T-cell (primary cell): ENCODE data around the gene IVL. TPM values are rescaled to one million over a fixed set of nuclear protein-coding genes. Genes with fewer than 3 reads are reported as not detected.

Source experiments
- ATAC-seq, 4 experiments: fragments of 200-7000 bp in 3 of 4; fragments of 150-1000 bp in 1 of 4; cut with Tn5 transposase; replicated peaks in 1 of 4; 1 replicate in 3 of 4; 2 replicates in 1 of 4; pipeline ENCODE4 v1.10.0; 2021; ENCODE audit warnings: moderate library complexity in 3 of 4, mild to moderate bottlenecking in 2 of 4, moderate number of reproducible peaks in 1 of 4
- CTCF ChIA-PET, 2 donors: fragments of 300-600 bp; sonication (Branson Sonifier 250); formaldehyde crosslinking; loops; one replicate each; lab custom pipeline; 2022; ENCODE audit warnings: antibody characterized with exemption in 2 of 2; lab: Charles Lee
- POLR2A ChIA-PET, 2 donors: fragments of 300-600 bp; sonication (Branson Sonifier 250); formaldehyde crosslinking; loops; one replicate each; lab custom pipeline; 2022; ENCODE audit warnings: antibody characterized with exemption in 2 of 2; lab: Charles Lee
- DNase-seq, 35 experiments: peaks; one replicate each; pipeline versions ENCODE4 v3.0.0 to v3.0.0-alpha.2; 2013 to 2023
- H3K27ac ChIP-seq: one replicate; pipeline ENCODE4 v1.5.1; 2013; ENCODE audit warnings: low read length
- H3K27me3 ChIP-seq, 2 experiments: replicated peaks in 1 of 2; 1 replicate in 1 of 2; 2 replicates in 1 of 2; pipeline versions ENCODE4 v1.6.1 to v1.7.0; 2013; ENCODE audit warnings: low read length in 1 of 2, mixed read lengths in 1 of 2; ENCODE audit not compliant: control insufficient read depth in 2 of 2, insufficient read depth in 2 of 2; ENCODE audit errors: extremely low read depth in 1 of 2
- H3K36me3 ChIP-seq, 2 donors: 1 replicate in 1 of 2; 2 replicates in 1 of 2; pipeline versions ENCODE4 v1.6.1 to v1.7.0; 2013; ENCODE audit warnings: low read length in 1 of 2; ENCODE audit not compliant: control insufficient read depth in 2 of 2, insufficient read depth in 1 of 2; ENCODE audit errors: extremely low read depth in 1 of 2
- H3K4me1 ChIP-seq, 2 experiments: 1 replicate in 1 of 2; 2 replicates in 1 of 2; pipeline versions ENCODE4 v1.6.1 to v1.7.0; 2013; ENCODE audit warnings: low read length in 2 of 2, mixed read lengths in 1 of 2; ENCODE audit not compliant: insufficient read depth in 2 of 2, control insufficient read depth in 1 of 2; ENCODE audit errors: extremely low read depth in 1 of 2
- H3K4me3 ChIP-seq, 2 donors: 1 replicate in 1 of 2; 2 replicates in 1 of 2; pipeline versions ENCODE4 v1.5.1 to v1.7.0; 2013; ENCODE audit warnings: mild to moderate bottlenecking in 2 of 2, low read length in 1 of 2, moderate library complexity in 1 of 2; ENCODE audit not compliant: control insufficient read depth in 1 of 2; ENCODE audit errors: extremely low read depth in 1 of 2
- H3K9me3 ChIP-seq: 2 replicates; pipeline ENCODE4 v1.7.0; 2013
- H3K27ac Mint-ChIP-seq, 2 donors: one replicate each; pipeline ENCODE4 v1.8.0; 2020 to 2021; ENCODE audit warnings: mild to moderate bottlenecking in 2 of 2, mixed read lengths in 2 of 2
- H3K27me3 Mint-ChIP-seq, 2 donors: one replicate each; pipeline ENCODE4 v1.8.0; 2021 to 2022; ENCODE audit warnings: mixed read lengths in 2 of 2
- H3K36me3 Mint-ChIP-seq: one replicate; pipeline ENCODE4 v1.8.0; 2021; ENCODE audit warnings: mixed read lengths
- H3K4me1 Mint-ChIP-seq, 3 donors: one replicate each; pipeline ENCODE4 v1.8.0; 2020 to 2022; ENCODE audit warnings: mixed read lengths in 3 of 3, mild to moderate bottlenecking in 1 of 3
- H3K4me3 Mint-ChIP-seq, 3 donors: one replicate each; pipeline ENCODE4 v1.8.0; 2020 to 2022; ENCODE audit warnings: mild to moderate bottlenecking in 3 of 3, mixed read lengths in 3 of 3, moderate library complexity in 3 of 3
- H3K9me3 Mint-ChIP-seq, 3 donors: one replicate each; pipeline ENCODE4 v1.8.0; 2020 to 2022; ENCODE audit warnings: mixed read lengths in 3 of 3
- WGBS: methylation state at CpG from one replicate; pipeline ENCODE4 v1.1.5; 2013; ENCODE audit warnings: missing lambda C conversion rate; ENCODE audit not compliant: insufficient coverage; 5-methylcytosine and 5-hydroxymethylcytosine counted together
- total RNA-seq, 35 experiments: library from RNA in 6 of 35; stranded (reverse) in 6 of 35; fragments of 120-200 nt in 1 of 35; gene quantifications; one replicate each; pipeline versions ENCODE4 v1.2.1 to v1.2.4 and lab custom pipeline; 2013 to 2026

The IVL gene
- total RNA-seq, 5 donors from 2014 or later (not counting 1 experiment from before 2014, with no cell fraction given) = not detected

- DNase-seq (no peak), ATAC-seq (no peak)
- H3K27ac Mint-ChIP-seq = no peak overlapping the region
- H3K27me3 ChIP-seq = peaks cover 0 to 3% of the 10 kb centered on the region in 2 experiments
- H3K9me3 ChIP-seq = no peaks in the 10 kb centered on the region
- H3K4me3 Mint-ChIP-seq = no peak overlapping the region
- H3K36me3 ChIP-seq = no peaks in the 10 kb centered on the region
- peaks cover 15 to 28% of the 10 kb centered on the region in 2 donors for H3K27me3 Mint-ChIP-seq
- no peaks in the 10 kb centered on the region for H3K4me1 ChIP-seq
- no peak overlapping the region for H3K4me3 ChIP-seq
- H3K9me3 Mint-ChIP-seq = peaks cover 0 to 5% (median 0%) of the 10 kb centered on the region in 3 donors
- no peaks in the 10 kb centered on the region for H3K36me3 Mint-ChIP-seq
- peaks cover 0 to 5% (median 0%) of the 10 kb centered on the region in 3 donors for H3K4me1 Mint-ChIP-seq
- ChIA-PET CTCF (interaction anchor here in 1 of 2 donors (0.6 kb wide), 1 partner anchor 26 kb away, joined by 3 read pairs; no protein-coding TSS in a partner anchor), POLR2A (no interaction called here)
- H3K27ac ChIP-seq = no peak overlapping the region
These were observed 28.7 kb upstream of the IVL start for GRCh38 chr1:152879559-152880198.

GRCh38 chr1:152880316-152880715 is 28.0 kb upstream of the IVL start:
- H3K4me1 ChIP-seq = no peaks in the 10 kb centered on the region
- Mint-ChIP-seq H3K4me1 (peaks cover 0 to 5% (median 0%) of the 10 kb centered on the region in 3 donors), H3K4me3 (no peak overlapping the region), H3K27ac (no peak overlapping the region), H3K36me3 (no peaks in the 10 kb centered on the region), H3K27me3 (peaks cover 15 to 25% of the 10 kb centered on the region in 2 donors), H3K9me3 (peaks cover 0 to 5% (median 0%) of the 10 kb centered on the region in 3 donors)
- CTCF ChIA-PET = interaction anchor here in 1 of 2 donors (0.6 kb wide), 1 partner anchor 25 kb away, joined by 3 read pairs; no protein-coding TSS in a partner anchor
- WGBS = 83% methylated on average over 1 of the region's 4 CpGs
- H3K4me3 ChIP-seq = no peak overlapping the region
- no peak overlapping the region for H3K27ac ChIP-seq
- peaks cover 0 to 3% of the 10 kb centered on the region in 2 experiments for H3K27me3 ChIP-seq
- no peaks in the 10 kb centered on the region for H3K9me3 ChIP-seq
- POLR2A ChIA-PET = no interaction called here
- DNase-seq (no peak), ATAC-seq (no peak)
- H3K36me3 ChIP-seq = no peaks in the 10 kb centered on the region

GRCh38 chr1:152880907-152881306 is 27.4 kb upstream of the IVL start:
- ChIA-PET CTCF (no interaction called here), POLR2A (no interaction called here)

GRCh38 chr1:152884085-152884484 is 24.3 kb upstream of the IVL start:
- no peak overlapping the region for H3K27ac Mint-ChIP-seq
- ATAC-seq (no peak), DNase-seq (no peak)
- Histone ChIP-seq H3K4me3 (no peak overlapping the region), H3K9me3 (no peaks in the 10 kb centered on the region), H3K27ac (no peak overlapping the region), H3K4me1 (no peaks in the 10 kb centered on the region), H3K36me3 (no peaks in the 10 kb centered on the region), H3K27me3 (peaks cover 0 to 3% of the 10 kb centered on the region in 2 experiments)
- H3K4me3 Mint-ChIP-seq = no peak overlapping the region
- CTCF ChIA-PET = no interaction called here
- no peaks in the 10 kb centered on the region for H3K36me3 Mint-ChIP-seq
- H3K4me1 Mint-ChIP-seq = peaks cover 0 to 5% (median 0%) of the 10 kb centered on the region in 3 donors
- H3K9me3 Mint-ChIP-seq = no peaks in the 10 kb centered on the region
- peaks cover 2 to 8% of the 10 kb centered on the region in 2 donors for H3K27me3 Mint-ChIP-seq
- POLR2A ChIA-PET = no interaction called here

More at GRCh38 chr1:152880907-152881306, 27.4 kb upstream of the IVL start:
- H3K9me3 Mint-ChIP-seq = peaks cover 0 to 5% (median 0%) of the 10 kb centered on the region in 3 donors
- no peak overlapping the region for H3K4me3 Mint-ChIP-seq
- H3K36me3 Mint-ChIP-seq = no peaks in the 10 kb centered on the region
- Histone ChIP-seq H3K4me3 (no peak overlapping the region), H3K27ac (no peak overlapping the region), H3K9me3 (no peaks in the 10 kb centered on the region), H3K27me3 (peaks cover 0 to 3% of the 10 kb centered on the region in 2 experiments), H3K4me1 (no peaks in the 10 kb centered on the region), H3K36me3 (no peaks in the 10 kb centered on the region)
- 8% methylated on average over 2 of the region's 5 CpGs for WGBS
- H3K4me1 Mint-ChIP-seq = peaks cover 0 to 5% (median 0%) of the 10 kb centered on the region in 3 donors
- DNase-seq = no peak
- H3K27ac Mint-ChIP-seq = no peak overlapping the region
- peaks cover 15 to 20% of the 10 kb centered on the region in 2 donors for H3K27me3 Mint-ChIP-seq
- ATAC-seq = no peak

GRCh38 chr1:152884506-152884905 is 23.8 kb upstream of the IVL start:
- Mint-ChIP-seq H3K4me3 (no peak overlapping the region), H3K36me3 (no peaks in the 10 kb centered on the region), H3K9me3 (no peaks in the 10 kb centered on the region), H3K27ac (no peak overlapping the region), H3K4me1 (peaks cover 0 to 5% (median 0%) of the 10 kb centered on the region in 3 donors), H3K27me3 (peaks cover 0 to 8% of the 10 kb centered on the region in 2 donors)
- DNase-seq = no peak
- no peak for ATAC-seq
- Histone ChIP-seq H3K36me3 (no peaks in the 10 kb centered on the region), H3K27me3 (peaks cover 0 to 3% of the 10 kb centered on the region in 2 experiments), H3K4me1 (no peaks in the 10 kb centered on the region), H3K4me3 (no peak overlapping the region), H3K27ac (no peak overlapping the region), H3K9me3 (no peaks in the 10 kb centered on the region)
- WGBS = no CpG with 5 or more reads among the region's 1 CpG
- ChIA-PET CTCF (no interaction called here), POLR2A (no interaction called here)

- H3K27me3 ChIP-seq = peaks cover 0 to 3% of the 10 kb centered on the region in 2 experiments
- Mint-ChIP-seq H3K27ac (no peak overlapping the region), H3K27me3 (peaks cover 0 to 10% of the 10 kb centered on the region in 2 donors), H3K9me3 (no peaks in the 10 kb centered on the region), H3K4me3 (no peak overlapping the region), H3K4me1 (peaks cover 0 to 5% (median 0%) of the 10 kb centered on the region in 3 donors), H3K36me3 (no peaks in the 10 kb centered on the region)
- ChIA-PET POLR2A (no interaction called here), CTCF (no interaction called here)
- no peak for ATAC-seq
- no peaks in the 10 kb centered on the region for H3K9me3 ChIP-seq
- DNase-seq = no peak
- no peaks in the 10 kb centered on the region for H3K36me3 ChIP-seq
- H3K4me1 ChIP-seq = no peaks in the 10 kb centered on the region
- H3K27ac ChIP-seq = no peak overlapping the region
- WGBS = 75% methylated on average over 2 of the region's 4 CpGs
- no peak overlapping the region for H3K4me3 ChIP-seq
These were observed 23.3 kb upstream of the IVL start for GRCh38 chr1:152884966-152885624.
